ENCODE measurements around the gene TNNI3. TPM values are rescaled to one million over a fixed set of nuclear protein-coding genes. Genes with fewer than 3 reads are reported as not detected.

Gene TNNI3
- total RNA-seq, 1 donor from 2014 or later, result 0.40 TPM

DNA sequence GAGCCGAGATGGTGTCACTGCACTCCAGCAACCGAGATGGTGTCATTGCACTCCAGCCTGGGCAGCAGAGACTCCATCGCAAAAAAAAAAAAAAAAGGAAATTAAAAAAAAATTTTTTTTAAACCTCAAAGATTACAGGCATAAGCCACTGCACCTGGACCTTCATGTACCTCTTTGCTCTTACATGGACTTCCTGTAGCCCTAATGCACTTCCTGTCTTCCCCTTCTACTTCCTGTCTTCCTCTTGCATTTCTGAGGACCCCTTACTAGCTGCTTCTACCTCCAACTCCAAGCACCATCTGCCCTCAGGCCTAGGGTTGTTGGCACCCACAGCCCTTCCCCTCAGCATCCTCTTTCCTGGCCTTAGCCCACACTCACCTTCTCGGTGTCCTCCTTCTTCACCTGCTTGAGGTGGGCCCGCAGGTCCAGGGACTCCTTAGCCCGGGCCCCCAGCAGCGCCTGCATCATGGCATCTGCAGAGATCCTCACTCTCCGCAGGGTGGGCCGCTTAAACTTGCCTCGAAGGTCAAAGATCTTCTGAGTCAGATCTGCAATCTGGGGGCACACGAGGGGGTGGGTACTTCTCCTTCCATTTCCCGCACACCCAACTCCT, 3.8 kb downstream of the TNNI3 start:
- no peak overlapping the region for H3K4me3 ChIP-seq (ENCODE audit: low read depth, low read length)
- no peak for DNase-seq (ENCODE audit: low read depth)
- TF ChIP-seq, protein P1, sequence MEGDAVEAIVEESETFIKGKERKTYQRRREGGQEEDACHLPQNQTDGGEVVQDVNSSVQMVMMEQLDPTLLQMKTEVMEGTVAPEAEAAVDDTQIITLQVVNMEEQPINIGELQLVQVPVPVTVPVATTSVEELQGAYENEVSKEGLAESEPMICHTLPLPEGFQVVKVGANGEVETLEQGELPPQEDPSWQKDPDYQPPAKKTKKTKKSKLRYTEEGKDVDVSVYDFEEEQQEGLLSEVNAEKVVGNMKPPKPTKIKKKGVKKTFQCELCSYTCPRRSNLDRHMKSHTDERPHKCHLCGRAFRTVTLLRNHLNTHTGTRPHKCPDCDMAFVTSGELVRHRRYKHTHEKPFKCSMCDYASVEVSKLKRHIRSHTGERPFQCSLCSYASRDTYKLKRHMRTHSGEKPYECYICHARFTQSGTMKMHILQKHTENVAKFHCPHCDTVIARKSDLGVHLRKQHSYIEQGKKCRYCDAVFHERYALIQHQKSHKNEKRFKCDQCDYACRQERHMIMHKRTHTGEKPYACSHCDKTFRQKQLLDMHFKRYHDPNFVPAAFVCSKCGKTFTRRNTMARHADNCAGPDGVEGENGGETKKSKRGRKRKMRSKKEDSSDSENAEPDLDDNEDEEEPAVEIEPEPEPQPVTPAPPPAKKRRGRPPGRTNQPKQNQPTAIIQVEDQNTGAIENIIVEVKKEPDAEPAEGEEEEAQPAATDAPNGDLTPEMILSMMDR (conservative IDR thresholded peaks at IDR 0.05; ENCODE audit: low read depth, low read length), result no peak

- no peak overlapping the region for H3K4me3 ChIP-seq (ENCODE audit: low read depth, low read length)
- TF ChIP-seq, protein P1 (conservative IDR thresholded peaks at IDR 0.05; ENCODE audit: low read depth, low read length), result no peak
- DNase-seq (ENCODE audit: low read depth), result no peak
Observed at GRCh38 chr19:55152017-55152416, 5.5 kb downstream of the TNNI3 start.

DNA sequence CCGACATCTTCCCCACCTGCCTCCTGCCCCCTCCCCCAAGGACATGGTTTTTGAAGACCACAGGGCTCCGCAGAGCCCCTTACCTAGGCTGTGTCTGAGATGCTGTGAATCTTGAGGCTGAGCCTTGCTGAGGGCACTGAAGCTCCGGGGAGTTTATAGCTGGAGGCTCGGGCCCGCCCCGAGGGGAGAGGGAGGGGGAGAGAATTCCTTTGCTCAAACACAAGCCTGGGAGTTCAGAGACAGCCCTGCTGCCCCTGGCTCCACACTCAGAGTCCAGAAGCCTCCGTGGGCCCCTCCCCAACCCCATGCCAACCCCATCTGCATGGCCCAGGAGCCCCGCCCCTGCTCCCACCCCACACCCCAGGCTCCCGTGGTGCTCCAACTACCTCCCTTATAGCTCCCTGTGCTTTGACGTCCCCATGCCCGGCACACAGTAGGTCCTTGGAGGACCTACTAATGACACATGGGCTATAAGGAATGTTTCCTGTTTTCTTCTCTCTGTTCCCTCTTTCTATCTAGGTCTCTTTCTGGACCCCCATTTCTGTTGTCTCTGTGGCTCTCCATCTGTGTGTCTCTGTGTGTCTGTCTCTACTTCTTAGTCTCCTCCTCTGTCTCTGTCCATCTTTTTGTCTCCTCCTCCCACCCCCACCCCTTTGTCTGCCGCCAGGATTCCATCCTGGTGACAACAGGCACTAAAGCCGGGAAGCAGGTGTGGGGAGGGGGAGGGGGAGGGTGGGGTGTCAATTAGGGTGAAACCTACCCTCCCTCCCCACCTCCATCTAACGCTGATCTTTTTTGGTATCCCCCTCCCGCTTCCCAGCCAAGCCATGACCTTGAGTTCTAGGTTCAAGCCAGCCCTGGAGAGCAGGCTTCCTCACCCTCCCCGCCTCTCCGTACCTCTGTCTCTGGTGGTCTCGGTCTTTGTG, 8.2 kb downstream of the TNNI3 start, which contains the start of gene TNNT1:
Gene TNNT1, minus strand, starts transcription at position 129 of the 926 bp plus-strand sequence. CDS start 2,049 bp downstream, outside the sequence.
- TF ChIP-seq, protein P1 (conservative IDR thresholded peaks at IDR 0.05; ENCODE audit: low read depth, low read length), result no peak
- no peak for DNase-seq (ENCODE audit: low read depth)
- no peak within 1 kb of the TSS for H3K4me3 ChIP-seq (ENCODE audit: low read depth, low read length)

DNA sequence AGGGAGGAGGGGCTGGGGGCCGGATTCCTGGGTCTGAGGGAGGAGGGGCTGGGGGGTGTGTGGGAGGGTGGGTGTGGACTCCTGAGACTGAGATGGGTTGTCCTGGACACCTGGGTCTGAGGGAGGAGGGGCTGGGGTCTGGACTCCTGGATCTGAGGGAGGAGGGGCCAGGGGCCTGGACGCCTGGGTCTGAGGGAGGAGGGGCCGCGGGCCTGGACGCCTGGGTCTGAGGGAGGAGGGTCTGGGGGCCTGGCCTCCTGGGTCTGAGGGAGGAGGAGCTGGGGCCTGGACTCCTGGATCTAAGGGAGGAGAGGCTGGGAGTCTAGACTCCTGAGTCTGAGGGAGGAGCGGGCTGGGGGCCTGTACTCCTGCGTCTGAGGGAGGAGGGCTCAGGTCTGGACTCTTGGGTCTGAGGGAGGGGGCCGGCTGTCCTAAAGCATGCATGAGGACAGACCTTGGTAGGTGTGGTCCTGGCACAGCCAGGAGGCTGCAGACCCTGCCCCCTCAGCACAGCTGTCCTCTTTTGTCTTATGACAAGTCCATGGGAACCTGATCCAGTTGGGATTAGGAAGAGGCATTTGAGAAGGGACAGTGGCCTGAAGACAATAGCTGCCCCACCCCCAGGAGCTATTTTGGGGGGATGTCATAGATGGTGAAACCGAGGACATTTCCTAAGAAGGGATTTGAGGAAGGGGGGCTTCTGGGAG, 9.8 kb downstream of the TNNI3 start:
- TF ChIP-seq, protein P1 (conservative IDR thresholded peaks at IDR 0.05; ENCODE audit: low read depth, low read length), result no peak
- H3K4me3 ChIP-seq (ENCODE audit: low read depth, low read length), result no peak overlapping the region
- DNase-seq (ENCODE audit: low read depth), result no peak

DNA sequence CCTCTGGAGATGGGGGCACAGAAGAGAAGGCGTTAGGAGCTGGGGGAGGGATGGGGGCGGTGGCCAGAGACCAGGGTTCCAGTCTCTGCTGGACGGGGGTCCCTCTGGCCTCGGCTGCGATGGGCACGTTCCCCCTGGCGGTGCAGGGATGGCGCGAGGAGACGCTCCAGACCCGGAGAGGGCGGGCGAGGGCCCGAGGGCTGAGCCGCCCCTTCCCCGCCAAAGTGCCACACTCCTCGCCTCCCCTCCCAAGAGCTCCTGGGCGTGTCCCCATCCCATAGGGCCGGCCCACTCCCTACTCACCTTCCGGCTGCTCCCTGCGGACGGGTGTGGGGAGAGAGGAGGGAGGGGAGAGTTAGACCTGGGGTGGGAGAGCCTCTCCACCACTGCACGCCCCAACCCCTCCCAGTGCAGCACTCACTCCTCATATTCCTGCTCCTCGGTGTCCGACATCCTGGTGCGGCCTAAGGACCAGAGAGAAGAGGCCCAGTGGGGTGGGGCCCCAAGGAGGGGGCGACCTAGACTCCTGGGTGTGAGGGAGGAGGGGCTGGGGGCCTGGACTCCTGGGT, 10.7 kb downstream of the TNNI3 start:
- no peak for DNase-seq (ENCODE audit: low read depth)

More for the DNA sequence above, 10.7 kb downstream of the TNNI3 start:
- no peak overlapping the region for H3K4me3 ChIP-seq (ENCODE audit: low read depth, low read length)
- TF ChIP-seq, protein P1 (conservative IDR thresholded peaks at IDR 0.05; ENCODE audit: low read depth, low read length), result no peak

Measured in epithelial cell of proximal tubule (primary cell).